IPS-11a (cell line): ENCODE measurements around the gene TMEM247.

Source experiments
- H3K4me3 ChIP-seq: one replicate; pipeline ENCODE4 v1.5.1; 2013; ENCODE audit warnings: low read depth, low read length, control low read depth

TMEM247 gene

GRCh38 chr2:46488389-46488788, 9.0 kb downstream of the TMEM247 start:
- H3K4me3 ChIP-seq, result no peak overlapping the region

DNA sequence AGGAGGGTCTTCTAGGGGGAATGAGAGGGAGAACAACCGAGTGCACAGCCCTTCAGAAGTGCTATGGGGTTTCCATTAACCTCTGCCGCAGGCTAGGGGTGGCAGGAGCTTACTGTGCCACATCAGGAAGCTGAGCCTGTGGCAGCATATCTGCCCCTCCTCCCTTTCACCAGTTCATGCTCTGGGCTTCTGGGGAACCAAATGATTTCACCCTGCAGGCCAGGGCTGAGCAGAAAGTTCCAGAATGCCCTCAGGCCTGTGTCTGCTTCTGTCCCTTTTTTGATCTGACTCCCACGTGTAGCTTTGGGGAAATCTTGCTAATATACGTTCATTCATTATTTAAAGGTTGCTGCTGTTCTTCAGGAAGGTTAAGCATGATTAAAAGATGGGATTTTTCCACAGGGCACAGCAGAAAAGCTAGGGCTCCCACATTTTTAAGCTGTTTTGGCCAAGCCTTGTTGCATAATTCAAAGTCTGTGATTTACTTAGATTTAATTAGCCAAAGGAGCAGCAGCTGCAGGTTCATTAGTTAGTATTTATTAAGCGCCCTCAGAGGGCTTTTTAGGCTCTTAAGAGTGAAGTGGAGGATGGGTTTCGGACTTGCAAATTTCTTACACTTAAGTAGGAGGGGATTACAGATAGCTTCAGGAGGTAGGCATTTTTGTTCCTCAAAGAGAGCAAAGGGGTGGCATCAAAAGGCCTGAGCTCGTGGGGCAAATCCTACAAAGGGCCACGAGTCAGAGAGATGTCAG, 10.2 kb downstream of the TMEM247 start:
- no peak overlapping the region for H3K4me3 ChIP-seq

GRCh38 chr2:46490521-46491141, 11.3 kb downstream of the TMEM247 start:
- no peak overlapping the region for H3K4me3 ChIP-seq

- H3K4me3 ChIP-seq, result no peak overlapping the region
Observed at GRCh38 chr2:46492301-46492700, 12.9 kb downstream of the TMEM247 start.

DNA sequence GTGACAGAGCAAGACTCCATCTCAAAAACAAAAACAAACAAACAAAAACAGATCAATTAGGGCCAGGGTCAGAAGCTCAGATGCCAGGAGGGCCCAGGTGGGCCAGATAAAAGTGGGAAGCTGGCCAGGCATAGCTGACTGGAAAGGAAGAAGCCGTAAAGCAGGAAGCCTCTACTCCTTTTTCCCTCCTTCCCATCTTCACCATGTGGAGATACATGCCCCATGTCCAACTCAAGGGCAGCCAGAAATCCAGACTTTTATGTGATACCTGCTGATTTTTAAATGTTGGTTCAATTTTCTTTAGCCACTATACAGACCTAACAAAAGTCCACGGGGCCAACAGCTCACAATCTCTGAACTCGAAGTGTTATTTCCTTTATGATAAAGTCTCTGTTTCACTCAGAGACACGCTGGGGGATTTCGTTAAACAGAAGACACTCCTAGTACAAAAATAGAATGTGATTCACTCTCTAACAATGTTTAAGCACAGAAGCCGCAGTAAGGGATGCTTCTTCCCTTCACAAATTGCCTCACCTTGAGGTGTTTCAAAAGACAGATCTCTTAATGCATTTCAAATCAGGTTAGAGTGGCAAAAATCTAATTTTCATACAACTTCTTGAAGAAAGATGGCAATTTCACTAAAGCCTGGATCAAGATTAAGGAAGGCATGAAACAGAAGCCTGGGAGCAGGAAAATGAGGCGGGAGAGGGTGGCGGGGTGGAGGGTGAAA, 14.0 kb downstream of the TMEM247 start:
- H3K4me3 ChIP-seq, result no peak overlapping the region

DNA sequence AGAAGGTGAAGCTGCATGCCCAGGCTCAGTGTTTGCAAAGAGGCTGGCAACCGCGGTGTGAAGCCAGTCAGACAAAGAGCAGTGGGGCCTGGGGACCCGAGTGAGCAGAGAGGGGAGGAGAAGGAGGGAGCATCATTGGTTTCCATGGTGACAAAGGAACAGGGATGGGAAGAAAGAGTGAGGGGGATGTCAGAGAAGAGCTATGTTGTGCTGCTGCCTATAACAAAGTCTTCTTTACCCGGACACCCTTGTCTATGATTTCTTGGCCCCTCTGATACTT, 14.5 kb downstream of the TMEM247 start:
- no peak overlapping the region for H3K4me3 ChIP-seq

DNA sequence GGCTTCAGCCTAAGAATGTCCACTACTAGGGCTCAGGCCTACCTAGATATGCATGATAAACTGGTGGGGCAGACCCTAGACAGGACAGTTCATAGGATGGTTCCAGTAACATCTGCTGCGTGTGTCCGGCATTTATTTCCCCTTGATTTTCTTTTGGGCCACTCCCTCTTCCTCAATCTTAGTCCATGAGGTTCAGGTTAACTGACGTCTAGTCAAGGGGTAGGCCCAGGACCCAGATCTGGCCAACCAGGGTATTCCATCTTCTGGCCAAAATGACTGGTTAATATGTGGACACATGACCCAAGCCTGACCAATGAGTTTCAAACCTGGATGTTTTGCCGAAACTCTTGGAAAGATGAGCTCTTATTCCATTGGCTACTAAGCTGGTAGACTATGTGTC, 15.2 kb downstream of the TMEM247 start:
- H3K4me3 ChIP-seq, result no peak overlapping the region

DNA sequence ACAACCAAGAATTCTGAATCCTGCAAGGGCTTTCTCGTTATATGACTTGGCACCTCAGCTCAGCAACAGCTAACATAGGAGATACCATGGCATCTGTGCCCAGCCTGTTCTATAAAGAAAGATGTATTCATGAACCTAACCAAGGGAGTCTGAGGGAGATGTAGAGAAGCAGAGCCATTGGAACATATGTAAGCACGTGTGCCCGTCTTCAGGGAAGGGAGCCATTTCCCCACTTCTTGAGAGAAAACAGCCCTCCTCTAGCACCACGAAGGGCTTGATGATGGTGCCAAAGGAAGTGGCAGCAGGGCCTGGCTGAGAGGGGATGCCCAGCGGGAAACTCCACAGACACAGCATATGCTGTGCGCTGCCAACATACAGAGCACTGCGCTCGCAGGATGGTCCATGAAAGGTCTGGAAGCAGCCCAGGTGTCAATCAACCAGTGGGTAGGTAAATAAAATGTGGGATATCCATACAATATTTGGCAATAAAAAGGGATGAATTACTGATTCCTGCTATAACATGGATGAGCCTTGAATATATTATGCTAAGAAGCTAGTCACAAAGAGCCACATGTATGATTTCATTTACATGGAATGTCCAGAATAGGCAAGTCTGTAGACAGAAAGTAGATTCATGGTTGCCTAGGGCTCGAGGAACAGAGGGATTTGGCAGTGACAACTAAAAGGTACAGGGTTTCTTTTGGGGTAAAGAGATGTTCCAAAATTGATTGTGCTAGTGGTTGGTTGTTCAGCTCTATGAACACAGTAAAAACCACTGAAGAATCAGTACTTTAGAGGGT, 16.1 kb downstream of the TMEM247 start:
- no peak overlapping the region for H3K4me3 ChIP-seq

DNA sequence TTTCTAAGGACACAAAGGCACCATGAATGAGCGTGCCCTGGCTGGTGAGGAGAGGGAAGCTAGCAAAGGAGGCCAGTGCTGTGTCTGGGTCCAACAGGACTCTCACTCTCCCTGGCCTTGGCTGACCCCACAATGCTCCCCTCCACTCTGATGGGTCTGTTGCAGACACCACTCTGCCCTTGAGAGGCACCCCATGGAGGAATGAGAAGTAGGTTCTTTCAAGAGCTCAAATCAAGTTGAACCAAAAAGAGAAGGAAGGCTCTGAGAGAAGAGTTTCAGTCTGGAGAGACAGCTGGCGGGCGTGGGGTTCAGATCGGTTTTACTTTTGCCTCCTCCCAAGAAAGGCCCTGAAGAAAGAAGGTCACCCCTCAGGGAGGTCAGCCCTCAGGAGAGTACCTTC, 18.4 kb downstream of the TMEM247 start:
- H3K4me3 ChIP-seq, result no peak overlapping the region

GRCh38 chr2:46498681-46499080, 19.3 kb downstream of the TMEM247 start:
- no peak overlapping the region for H3K4me3 ChIP-seq

GRCh38 chr2:46499392-46499785, 20.0 kb downstream of the TMEM247 start:
- H3K4me3 ChIP-seq, result peak overlapping the region; percentile 60

DNA sequence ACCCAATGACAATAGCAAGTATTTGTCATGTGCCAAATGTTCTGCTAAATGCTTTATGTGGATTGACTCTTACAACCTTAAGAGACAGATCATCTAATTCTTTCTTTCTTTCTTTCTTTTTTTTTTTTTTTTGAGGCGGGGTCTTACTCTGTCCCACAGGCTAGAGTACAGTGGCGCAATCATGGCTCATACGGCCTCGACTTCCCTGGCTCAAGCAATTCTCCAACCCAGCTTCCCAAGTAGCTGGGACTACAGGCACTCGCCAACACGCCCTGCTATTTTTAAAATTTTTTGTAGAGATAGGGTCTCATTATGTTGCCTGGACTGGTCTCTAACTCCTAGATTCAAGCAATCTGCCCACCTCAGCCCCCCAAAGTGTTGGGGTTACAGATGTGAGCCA, 21.4 kb downstream of the TMEM247 start:
- no peak overlapping the region for H3K4me3 ChIP-seq

DNA sequence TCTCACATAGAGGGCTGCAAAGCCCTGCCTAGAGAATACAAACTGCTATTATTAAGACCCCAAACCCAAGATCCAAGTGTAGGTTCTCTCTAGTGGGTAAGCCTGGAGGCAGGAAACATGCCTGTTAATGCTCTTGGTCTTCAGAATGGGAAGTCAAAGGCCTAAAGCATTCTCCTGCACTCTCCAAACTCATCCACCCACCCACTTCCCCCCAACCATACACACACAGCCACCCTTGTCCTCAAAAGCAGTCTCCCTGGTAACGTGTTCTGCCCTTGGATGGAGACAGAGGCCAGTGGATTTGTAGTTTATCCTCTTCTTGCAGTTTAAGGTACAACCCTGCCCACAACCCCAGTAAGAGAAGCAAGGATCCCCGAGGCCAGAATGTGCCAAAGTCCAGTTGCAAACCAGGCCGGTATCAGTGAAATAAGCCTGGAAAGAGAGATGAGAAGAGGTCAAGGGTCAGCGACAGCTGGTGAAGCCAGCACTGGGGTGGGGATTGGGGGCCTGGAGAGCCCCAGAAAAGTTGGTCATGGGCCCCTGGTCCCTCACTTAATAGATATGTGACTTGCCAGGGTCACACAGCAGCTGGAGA, 23.0 kb downstream of the TMEM247 start:
- H3K4me3 ChIP-seq, result no peak overlapping the region

GRCh38 chr2:46503686-46504085, 24.3 kb downstream of the TMEM247 start:
- H3K4me3 ChIP-seq, result no peak overlapping the region

DNA sequence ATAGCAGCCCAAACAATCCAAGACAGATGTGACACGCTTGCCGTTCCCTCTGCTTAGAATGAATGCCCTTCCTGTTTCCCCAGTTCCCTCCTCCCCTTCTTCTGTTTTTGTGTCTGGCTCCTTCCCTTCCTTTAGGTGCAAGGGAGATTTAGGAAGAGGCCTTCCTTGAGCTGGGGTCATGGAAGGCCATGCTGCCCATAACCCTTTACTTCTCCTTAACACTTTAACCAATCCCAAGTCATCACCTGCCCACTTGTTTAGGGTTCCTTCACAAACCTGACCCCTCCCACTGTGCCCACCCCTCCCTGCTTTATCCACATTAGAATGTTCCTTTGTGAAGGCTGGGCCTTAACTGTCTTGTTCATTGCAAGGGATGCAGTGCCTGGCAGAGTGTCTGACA, 24.9 kb downstream of the TMEM247 start:
- H3K4me3 ChIP-seq, result no peak overlapping the region

GRCh38 chr2:46504685-46505471, 25.5 kb downstream of the TMEM247 start:
- H3K4me3 ChIP-seq, result no peak overlapping the region

DNA sequence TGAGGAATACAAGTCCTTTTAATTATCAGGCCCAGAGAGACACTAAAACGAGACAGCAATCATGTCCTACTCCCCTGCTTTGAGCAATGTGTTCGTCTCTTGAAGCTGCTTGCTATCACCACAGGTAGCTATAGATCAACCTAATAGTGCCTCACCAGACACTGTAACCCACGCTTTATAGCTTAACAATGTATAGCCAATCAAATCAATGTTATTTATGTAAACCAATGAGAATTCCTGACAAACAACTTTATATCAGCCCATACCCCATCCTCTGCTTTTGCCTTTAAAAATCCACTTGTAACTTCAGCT, 26.1 kb downstream of the TMEM247 start:
- H3K4me3 ChIP-seq, result no peak overlapping the region

GRCh38 chr2:46506131-46506706, 26.9 kb downstream of the TMEM247 start:
- H3K4me3 ChIP-seq, result no peak overlapping the region

GRCh38 chr2:46508312-46508711, 28.9 kb downstream of the TMEM247 start:
- H3K4me3 ChIP-seq, result no peak overlapping the region

- H3K4me3 ChIP-seq, result no peak overlapping the region
Observed at GRCh38 chr2:46508759-46509158, 29.4 kb downstream of the TMEM247 start.
